NCI-H2227 (cell line): ENCODE measurements around the gene ZDHHC18.

Experiments
- DNase-seq: peaks from one replicate; lab custom pipeline; 2025; ENCODE audit not compliant: unreplicated experiment; lab: John Stamatoyannopoulos, UW

ZDHHC18 gene, protein sequence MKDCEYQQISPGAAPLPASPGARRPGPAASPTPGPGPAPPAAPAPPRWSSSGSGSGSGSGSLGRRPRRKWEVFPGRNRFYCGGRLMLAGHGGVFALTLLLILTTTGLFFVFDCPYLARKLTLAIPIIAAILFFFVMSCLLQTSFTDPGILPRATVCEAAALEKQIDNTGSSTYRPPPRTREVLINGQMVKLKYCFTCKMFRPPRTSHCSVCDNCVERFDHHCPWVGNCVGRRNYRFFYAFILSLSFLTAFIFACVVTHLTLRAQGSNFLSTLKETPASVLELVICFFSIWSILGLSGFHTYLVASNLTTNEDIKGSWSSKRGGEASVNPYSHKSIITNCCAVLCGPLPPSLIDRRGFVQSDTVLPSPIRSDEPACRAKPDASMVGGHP

DNA sequence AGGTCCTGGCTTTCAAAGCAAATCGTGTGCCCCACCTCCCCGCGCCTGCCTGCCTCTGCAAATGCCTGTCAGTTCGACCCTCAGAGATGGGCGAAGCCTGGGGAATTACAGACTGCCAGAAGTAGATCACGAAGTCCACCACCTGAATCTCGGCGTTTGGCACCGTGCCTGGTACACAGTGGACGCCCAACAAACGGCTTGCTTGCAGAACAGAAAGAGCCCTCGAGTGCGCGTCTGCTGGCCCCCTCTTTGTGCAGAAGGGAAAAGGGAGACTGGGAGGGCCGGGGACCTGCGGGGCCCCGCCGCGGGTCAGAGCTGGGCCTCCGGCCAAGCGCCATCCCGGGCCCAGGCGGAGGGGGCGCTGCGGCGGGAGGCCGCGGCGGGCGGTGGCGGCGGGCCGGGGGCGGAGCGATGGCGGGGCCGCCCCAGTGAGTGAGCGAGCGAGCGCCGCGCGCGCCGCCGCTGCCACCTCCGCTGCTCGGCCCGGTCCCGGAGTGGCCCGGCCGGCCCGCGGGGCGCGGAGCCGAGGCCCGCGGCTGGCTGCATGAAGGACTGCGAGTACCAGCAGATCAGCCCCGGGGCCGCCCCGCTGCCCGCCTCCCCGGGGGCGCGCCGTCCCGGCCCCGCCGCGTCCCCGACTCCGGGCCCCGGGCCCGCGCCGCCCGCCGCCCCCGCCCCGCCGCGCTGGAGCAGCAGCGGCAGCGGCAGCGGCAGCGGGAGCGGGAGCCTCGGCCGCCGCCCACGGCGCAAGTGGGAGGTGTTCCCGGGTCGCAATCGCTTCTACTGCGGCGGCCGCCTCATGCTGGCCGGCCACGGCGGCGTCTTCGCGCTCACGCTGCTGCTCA, at the start of gene ZDHHC18:
ZDHHC18 (plus strand) TSS at position 428 of the 845 bp plus-strand sequence; CDS start at position 545, 117 bp downstream.
- peak; percentile 82 for DNase-seq

DNA sequence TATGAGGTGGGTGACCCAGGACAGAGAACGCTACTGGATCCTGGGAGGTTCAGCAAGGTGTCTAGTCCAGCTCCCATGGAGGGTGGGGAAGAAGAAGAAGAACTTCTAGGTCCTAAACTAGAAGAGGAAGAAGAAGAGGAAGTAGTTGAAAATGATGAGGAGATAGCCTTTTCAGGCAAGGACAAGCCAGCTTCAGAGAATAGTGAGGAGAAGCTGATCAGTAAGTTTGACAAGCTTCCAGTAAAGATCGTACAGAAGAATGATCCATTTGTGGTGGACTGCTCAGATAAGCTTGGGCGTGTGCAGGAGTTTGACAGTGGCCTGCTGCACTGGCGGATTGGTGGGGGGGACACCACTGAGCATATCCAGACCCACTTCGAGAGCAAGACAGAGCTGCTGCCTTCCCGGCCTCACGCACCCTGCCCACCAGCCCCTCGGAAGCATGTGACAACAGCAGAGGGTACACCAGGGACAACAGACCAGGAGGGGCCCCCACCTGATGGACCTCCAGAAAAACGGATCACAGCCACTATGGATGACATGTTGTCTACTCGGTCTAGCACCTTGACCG, 47.3 kb upstream of the ZDHHC18 start:
- no peak for DNase-seq

DNA sequence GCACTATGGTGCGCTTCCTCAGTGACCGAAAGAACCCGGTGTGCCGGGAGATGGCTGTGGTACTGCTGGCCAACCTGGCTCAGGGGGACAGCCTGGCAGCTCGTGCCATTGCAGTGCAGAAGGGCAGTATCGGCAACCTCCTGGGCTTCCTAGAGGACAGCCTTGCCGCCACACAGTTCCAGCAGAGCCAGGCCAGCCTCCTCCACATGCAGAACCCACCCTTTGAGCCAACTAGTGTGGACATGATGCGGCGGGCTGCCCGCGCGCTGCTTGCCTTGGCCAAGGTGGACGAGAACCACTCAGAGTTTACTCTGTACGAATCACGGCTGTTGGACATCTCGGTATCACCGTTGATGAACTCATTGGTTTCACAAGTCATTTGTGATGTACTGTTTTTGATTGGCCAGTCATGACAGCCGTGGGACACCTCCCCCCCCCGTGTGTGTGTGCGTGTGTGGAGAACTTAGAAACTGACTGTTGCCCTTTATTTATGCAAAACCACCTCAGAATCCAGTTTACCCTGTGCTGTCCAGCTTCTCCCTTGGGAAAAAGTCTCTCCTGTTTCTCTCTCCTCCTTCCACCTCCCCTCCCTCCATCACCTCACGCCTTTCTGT, 46.0 kb upstream of the ZDHHC18 start:
- no peak for DNase-seq

DNA sequence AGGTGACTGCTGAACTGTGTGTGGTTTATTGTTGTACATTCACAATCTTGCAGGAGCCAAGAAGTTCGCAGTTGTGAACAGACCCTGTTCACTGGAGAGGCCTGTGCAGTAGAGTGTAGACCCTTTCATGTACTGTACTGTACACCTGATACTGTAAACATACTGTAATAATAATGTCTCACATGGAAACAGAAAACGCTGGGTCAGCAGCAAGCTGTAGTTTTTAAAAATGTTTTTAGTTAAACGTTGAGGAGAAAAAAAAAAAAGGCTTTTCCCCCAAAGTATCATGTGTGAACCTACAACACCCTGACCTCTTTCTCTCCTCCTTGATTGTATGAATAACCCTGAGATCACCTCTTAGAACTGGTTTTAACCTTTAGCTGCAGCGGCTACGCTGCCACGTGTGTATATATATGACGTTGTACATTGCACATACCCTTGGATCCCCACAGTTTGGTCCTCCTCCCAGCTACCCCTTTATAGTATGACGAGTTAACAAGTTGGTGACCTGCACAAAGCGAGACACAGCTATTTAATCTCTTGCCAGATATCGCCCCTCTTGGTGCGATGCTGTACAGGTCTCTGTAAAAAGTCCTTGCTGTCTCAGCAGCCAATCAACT, 45.2 kb upstream of the ZDHHC18 start:
- no peak for DNase-seq

DNA sequence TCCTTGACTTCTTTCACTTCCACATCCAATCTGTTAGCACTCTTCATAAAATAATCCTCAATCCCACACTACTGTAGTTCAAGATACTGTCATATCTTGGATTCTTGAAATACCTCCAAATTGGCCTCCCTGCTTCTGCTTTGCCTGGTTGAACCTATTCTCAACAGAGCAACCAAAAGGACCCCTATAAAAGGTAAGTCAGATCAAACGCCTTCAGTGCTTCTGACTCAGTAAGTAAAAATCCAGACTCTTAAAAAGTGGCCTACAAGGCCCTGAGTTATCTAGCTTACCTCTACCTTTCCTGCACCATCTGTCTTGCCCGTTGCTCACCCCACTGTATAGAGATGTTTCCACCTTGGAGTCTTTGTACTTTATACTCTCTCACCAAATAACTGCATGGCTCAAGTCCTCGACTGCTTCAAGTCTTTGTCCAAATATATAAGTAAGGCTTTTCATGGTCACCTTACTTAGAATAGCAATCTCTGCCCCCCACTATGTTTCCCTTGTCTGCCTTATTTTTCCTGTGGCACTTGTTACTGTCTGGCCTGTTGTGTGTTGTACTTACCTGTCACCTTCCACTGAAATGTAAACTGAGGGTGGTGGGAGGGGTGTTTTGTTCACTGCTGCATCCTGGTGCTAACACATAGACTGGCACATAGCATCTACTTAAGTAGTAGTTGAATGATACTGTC, 43.8 kb upstream of the ZDHHC18 start:
- no peak for DNase-seq

DNA sequence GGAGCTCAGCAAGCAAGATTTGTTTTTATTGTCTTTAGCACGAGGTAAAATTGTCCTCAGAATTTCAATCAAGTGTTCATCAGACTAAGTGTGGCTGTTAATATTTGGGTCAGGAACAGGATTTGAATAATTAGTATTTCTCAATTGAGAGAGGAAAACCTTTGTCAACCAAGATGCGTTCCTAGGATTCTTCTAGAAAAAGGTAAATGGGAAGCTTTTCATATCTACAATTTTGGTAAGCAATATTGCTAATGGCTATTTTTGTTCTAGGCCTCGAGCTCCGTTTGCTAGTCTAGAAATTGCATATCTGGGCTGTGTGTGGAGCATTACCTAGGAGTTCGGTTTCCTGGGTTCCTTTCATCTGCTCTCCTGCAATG, 42.9 kb upstream of the ZDHHC18 start:
- no peak for DNase-seq

DNA sequence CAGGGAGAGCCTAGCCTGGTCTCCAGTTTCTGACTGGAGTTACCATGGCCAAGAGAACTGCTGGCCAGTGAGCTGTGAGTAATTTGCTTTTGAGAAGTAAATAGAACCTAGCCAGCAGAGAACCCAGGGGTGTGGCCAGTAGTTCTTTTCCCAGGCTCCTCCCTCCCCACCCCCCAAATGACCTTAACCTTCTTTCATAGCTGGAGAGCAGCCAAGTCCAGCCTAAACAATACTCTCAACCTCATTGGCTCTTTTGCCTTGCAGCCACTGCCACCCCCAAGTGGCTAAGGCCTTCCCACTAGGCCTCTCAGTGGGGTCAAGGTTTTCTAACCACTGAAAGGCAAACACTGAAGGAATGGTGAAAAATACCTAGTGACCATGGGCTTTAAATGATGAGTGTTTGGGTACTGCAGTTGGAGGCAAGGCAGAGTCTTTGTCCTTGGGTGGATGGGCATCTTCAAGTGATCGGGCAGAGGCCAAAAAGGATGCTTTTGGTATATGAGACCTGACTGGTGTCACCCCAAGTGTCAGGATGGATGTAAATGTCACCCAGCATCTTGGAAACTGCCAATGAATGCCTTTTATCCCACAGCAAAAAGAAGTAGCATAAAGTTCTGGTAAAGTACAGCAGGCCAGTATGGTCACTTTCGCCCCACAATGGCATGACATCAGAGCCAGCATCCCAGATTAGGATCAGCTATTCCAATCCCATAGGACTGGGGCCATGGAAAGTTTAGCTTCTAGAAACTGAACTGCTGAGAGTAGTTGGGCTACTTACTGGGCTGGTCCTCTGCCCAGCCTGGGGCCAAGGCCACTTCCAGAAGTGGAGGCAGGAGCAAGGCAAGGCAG, 42.2 kb upstream of the ZDHHC18 start:
- peak; percentile 80 for DNase-seq

DNA sequence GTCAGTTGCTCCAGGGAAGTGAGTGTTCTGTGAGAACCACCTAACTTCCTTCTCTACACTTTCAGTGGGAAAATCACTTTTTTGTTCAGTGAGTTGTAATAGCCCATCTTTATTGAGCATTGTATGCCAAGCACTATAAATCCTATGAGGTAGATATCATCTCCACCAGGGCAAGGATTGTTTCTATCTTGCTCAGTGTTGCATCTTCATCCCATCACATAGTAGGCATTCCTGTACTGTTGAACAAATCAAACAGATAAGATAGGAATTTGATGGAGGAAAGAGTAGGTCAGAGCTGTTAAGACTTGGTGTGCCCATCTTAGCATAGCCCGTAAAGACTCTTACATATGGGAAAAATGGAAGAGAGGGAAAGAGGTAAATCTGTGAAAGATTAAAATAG, 41.6 kb upstream of the ZDHHC18 start:
- DNase-seq = no peak

DNA sequence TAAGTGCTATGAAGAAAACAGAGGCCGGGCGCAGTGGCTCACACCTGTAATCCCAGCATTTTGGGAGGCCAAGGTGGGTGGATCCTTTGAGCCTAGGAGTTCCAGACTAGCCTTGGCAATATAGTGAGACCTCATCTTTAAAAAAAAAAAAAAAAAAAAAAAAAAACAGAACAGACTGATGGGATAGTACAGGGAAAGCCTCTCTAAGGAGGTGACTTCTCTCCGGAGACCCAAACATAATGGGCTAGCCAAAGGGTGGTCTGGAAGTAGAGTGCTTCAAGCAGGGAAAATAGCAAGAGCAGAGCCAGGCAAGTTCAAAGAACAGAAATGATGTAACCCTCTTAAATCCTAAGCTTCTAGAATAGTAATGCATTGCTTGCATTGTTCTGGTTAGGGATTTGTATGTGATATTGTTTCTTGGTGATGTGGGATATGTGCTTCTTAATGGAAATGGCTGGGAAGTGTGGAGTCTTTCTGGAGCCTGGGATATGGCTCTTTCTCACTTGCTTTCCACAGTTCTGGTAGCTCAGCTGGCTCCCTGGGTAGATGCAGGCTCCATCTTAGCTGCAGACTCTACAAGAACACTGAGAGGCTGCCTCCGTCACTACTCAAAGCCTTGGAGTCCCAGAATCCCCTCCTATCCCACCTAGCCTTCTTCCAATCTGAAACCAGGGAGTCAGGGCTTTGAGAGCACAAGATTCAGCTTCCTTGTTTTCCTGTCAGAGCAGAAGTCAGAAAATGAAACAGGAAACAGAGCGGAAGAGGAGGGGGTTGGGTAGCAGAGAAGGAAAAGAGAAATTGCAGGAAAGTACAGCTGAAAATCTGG, 40.7 kb upstream of the ZDHHC18 start:
- peak; percentile 42 for DNase-seq

DNA sequence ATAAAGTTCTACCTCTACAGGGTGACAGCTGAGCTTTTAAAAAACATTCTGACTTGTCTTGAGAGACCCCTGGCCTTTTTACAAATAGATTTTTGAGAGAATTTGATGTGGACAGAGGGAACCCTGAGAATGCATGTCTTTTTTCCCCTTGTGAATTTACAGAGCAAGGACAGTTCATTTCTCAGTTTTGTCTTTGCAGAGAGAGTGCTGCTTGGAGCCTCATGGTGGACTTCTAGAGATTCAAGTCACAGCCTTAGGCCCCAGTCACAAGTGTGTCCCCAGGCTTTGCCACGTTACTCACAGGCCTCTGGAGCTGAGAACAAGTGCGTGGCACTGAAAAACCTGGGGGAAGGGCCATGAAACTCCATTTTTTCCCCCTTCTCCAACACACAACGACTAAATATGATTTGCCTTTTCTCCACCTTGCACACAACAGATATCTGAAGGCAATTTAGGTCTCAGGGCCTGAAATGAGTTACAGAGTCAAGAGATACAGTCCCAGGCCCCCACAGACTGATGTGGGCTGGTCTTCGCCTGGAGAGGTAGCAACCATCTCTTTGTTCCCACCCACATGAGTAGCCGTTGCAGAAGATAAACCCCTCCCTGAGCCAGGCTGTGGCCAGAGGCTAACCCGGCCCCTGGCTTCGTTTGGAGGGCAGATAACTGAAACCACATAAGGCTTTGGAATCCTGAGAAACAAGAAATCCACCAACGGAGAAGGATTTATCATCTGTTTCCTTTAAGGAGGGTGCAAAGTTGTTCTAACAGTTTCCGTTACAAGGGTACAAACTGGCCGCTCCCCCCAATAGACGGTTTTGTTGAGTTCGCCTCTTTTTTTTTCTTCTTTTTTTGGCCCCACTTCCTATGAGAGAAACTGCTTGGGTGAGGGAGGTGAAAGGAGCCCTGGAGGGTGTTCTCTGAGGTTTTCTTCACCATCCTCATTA, 39.8 kb upstream of the ZDHHC18 start:
- peak; percentile 81 for DNase-seq

DNA sequence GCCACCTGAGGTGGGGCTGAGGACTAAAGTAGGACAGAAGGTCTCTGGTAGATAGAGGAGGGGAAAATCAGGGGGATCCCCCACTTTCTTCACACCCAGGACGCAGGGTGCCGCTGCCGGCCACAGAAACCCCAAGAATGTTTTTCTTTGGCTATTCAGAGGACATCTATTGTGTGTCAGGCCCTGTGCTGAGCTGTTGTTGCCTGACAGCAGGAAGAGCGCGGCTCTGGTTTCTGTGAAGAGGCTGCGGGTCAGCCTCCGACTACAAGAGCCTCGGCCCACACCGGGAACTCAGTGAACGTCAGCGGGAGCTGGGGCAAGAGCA, 39.1 kb upstream of the ZDHHC18 start:
- no peak for DNase-seq

DNA sequence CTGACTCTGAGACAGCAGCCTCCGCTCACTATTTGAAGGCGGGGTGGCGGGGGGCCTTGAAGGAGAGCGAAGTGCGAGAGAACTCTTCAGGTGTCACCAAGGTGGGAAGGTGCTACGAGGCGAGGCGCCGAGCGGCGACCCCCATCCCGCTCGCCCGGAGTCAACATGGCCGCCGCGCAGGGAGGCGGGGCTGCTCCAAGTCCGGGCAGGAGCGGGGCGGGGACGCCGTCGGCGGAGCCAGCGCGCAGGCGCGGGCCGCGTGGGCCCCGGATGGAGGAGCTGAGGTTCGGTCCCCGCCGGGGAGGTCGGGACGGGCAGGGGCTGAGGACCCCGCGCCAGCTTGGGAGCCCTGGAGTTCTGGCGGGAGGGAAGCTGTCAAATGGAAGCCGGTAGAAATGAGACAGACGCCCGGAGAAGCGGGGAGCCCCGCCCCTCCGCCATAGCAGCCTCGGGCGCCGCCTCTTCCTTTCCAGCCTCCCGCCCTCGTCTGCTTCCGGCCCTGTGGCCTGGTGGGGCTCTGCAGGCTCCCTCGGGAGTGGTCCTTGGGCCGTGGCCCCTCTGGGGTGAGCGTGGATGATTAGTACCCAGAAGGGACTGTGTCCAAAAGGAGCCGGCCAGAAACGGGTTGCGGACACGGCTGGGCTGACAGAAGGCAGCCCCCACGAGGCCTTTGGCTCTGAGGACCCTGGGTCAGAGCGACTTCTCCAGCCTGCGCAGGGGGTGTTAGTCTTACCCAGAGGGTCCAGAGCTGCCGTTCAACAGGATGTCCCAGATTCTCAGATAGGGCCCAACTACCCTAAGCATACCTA, 38.6 kb upstream of the ZDHHC18 start, which contains the start of gene PIGV:
PIGV (plus strand) TSS at position 245 of the 809 bp plus-strand sequence. CDS start 2,866 bp downstream, outside the sequence.
- peak; percentile 95 for DNase-seq

DNA sequence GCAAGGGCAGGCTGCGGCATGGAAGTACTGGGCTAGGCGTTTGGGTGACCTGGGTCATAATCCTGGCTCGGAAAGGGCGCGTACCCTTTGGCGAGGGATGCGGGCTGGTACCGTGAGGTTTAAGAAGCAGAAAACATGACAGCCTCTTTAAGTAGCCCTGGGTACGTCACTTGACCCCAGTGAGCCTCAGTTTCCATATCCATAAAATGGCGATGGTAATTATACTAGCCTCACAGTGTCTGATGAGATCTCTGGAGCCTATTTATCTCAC, 38.0 kb upstream of the ZDHHC18 start:
- DNase-seq = no peak

DNA sequence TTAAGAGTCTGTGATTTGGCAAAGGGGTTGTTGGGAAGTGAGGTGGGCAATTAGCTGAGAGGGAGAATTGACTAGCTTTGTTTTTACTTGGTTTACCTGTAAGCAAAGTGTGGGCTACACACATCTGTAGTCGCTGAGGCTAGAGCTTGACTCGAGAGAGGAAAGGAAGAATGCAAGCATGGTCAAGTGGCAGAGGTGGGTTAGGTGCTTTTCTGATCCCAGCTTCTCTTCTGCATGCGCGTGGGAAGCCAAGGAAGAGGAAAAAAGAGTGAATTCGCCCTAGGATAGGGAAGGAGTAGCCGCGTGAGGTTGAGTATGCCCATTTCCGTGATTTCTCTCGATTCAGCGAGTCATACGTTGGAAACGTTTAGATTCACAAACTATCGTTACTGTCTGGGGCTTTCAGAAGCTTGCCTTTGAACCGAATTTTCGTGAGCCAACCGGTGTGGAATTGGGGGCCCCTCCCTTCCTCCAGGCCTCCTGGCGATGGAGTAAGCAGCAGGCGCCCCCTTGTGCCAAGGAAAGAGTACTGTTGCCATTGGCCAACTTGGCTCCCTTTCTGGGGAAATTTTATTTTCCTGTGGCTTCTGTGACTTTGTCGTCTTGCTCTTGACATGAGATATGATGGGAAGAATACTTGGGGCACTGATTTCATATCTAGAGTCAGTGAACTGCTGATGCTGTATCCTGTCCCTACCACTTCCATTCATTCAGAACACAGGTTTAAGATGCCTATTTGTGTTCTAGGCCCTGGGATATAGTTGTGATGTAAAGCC, 37.5 kb upstream of the ZDHHC18 start:
- peak; percentile 88 for DNase-seq

DNA sequence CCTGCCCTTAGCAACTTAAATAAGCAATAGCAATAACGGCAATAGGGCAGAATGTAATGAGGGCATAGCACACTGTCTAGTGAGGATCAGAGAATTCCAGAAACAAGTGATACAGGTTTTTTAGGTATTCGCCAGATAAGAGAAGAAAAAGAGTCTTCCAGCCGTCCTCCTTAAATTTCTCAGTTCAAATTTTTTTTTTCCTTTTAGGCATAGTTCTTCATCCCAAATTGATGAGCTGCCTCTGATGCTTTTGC, 36.9 kb upstream of the ZDHHC18 start:
- no peak for DNase-seq

DNA sequence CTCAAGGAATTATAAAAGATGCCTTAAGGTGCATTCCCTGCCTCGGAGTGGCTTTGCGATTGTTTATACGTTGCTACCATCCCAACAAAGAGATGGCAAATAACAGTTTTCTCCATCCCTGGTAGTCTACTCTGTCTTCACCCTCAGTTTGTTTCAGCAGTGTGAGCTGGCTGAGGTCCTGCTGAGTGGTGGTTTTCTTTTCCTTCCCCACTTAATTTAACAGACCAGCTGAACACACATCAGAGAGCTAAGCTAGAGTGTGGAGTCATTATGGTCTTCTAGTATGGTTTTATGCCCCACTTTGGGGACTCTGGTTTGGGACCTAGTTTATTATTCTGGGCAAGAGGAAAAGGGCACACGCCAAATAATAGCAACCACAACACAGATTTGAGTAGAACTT, 36.6 kb upstream of the ZDHHC18 start:
- no peak for DNase-seq

DNA sequence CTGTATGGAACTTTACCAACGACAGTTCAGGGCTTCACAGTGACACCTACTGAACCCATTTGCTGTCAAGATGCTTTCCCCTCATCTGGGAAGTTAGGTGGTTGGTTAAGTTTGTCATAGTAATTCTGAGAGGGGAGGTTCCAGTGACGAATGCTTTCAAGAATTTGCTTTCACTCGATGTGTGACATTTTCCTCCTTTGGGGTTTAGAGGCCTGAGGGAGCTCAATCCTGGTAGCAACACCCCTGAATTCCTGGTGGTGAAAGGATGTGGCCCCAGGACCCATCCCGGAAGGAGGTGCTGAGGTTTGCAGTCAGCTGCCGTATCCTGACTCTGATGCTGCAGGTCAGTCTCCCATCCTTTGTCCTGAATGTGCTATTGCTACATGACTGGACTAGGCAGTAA, 35.9 kb upstream of the ZDHHC18 start:
- no peak for DNase-seq
